ENCODE data around the gene CNNM1. TPM values are rescaled to one million over a fixed set of nuclear protein-coding genes. Genes with fewer than 3 reads are reported as not detected.

The CNNM1 gene
- total and polyA plus RNA-seq, 2 donors from 2014 or later, result 0.49 to 0.85 TPM

DNA sequence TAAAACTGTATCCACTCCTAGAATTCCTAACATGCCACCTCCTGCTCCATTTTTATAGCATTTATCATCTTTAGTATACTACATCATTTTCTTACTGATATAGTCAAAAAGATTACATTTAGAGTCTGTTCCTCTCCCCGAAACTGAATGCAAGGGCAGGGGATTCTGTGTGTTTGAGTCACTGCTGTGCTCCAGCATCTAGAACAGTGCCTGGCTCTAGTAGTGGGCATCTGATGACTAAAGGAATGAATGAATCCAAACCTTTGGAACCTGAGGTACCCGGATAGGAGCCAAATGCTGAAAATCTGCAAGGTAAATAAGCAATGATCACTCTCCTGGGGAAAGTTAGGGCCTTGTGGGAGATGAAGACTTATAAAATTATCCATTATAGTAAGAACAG is 82.4 kb downstream of the CNNM1 start:
- H3K4me3 ChIP-seq (ENCODE audit: low read length in 3 of 3), result no peak overlapping the region
- intact Hi-C loops (cut with DNase I), result no loop called here
- TF ChIP-seq CTCF (IDR thresholded peaks at IDR 0.05; ENCODE audit: borderline replicate concordance, extremely low read depth, insufficient read depth), result no peak
- no peak for DNase-seq
- no peak for FAIRE-seq
- H3K27ac ChIP-seq (ENCODE audit: low read depth in 2 of 2, low read length in 2 of 2), result peak overlapping the region in 1 of 2 donors; percentile 5
- peaks cover 0 to 12% (median 4%) of the 10 kb centered on the region in 3 donors for H3K4me1 ChIP-seq (ENCODE audit: control insufficient read depth in 2 of 3, insufficient read depth in 2 of 3, low read depth in 1 of 3, low read length in 3 of 3)
- no peaks in the 10 kb centered on the region for H3K27me3 ChIP-seq (ENCODE audit: control insufficient read depth, insufficient read depth, low read length)
- H3K9ac ChIP-seq (ENCODE audit: low read length in 3 of 3), result no peak overlapping the region
- H3K36me3 ChIP-seq (ENCODE audit: control insufficient read depth in 2 of 3, insufficient read depth in 3 of 3, low read length in 3 of 3), result peaks cover 0 to 8% (median 6%) of the 10 kb centered on the region in 3 donors
- no peaks in the 10 kb centered on the region for H3K9me3 ChIP-seq (ENCODE audit: control insufficient read depth in 2 of 3, insufficient read depth in 1 of 3, low read length in 3 of 3)

DNA sequence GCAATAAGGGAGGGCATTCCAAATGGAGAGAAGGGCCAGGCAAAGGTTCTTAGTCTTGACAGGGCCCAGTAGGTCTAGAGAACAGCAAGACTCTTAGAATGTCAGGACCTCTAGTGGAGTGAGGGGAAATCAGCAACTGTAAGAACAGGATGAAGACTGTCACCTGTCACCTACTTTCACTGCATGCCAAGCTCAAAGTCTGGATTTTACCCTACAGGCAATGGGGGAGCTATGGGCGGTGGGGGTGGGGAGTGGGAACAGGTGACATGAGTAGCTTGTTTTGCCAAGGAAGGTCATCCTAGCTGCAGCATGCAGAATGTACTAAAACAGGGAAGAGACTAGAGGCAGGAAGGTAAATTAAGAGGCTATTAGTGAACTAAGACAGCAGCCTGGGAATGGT is 82.9 kb downstream of the CNNM1 start:
- Histone ChIP-seq H3K36me3 (ENCODE audit: control insufficient read depth in 2 of 3, insufficient read depth in 3 of 3, low read length in 3 of 3) (peaks cover 0 to 8% (median 1%) of the 10 kb centered on the region in 3 donors), H3K9me3 (ENCODE audit: control insufficient read depth in 2 of 3, insufficient read depth in 1 of 3, low read length in 3 of 3) (no peaks in the 10 kb centered on the region), H3K27me3 (ENCODE audit: control insufficient read depth, insufficient read depth, low read length) (no peaks in the 10 kb centered on the region), H3K9ac (ENCODE audit: low read length in 3 of 3) (no peak overlapping the region), H3K4me1 (ENCODE audit: control insufficient read depth in 2 of 3, insufficient read depth in 2 of 3, low read depth in 1 of 3, low read length in 3 of 3) (peaks cover 0 to 12% (median 4%) of the 10 kb centered on the region in 3 donors), H3K27ac (ENCODE audit: low read depth in 2 of 2, low read length in 2 of 2) (peak overlapping the region in 1 of 2 donors; percentile 28), H3K4me3 (ENCODE audit: low read length in 3 of 3) (no peak overlapping the region)
- FAIRE-seq, result no peak
- TF ChIP-seq CTCF (IDR thresholded peaks at IDR 0.05; ENCODE audit: borderline replicate concordance, extremely low read depth, insufficient read depth), result no peak
- DNase-seq, result peak in 1 of 5 donors; percentile 8
- intact Hi-C loops (cut with DNase I), result no loop called here

DNA sequence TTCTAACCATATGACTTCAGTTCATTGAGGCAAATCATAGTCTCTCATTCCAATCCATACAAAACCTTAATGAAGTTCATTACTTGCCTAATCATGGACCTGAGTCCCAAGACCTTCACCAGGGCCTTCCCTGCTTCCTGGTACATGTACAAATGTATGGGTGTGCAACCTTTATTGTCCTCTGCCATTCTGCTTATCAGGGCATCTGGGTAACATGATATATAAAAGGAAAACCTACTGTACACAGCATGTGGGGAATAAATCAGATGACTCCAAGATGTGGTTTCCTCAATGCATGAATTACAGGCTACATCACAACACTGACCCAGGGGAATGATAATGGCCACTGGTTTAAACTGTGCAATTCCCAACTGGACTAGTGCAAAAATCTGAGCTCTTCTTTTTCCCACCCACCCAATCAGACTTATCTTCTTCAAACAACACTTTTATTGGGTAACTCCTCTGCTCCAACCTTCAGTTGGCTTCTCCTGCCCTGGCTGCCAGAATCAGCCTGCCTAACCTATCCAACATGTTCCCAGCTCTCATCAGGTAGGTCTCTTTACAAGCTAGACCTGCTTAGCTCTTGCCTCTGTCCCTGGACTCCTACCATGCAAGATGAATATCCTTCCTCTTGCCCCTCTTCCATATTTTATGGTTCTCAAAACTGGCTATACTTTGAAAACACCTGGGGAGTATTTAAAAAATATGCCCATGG is 89.9 kb downstream of the CNNM1 start:
- no peak for TF ChIP-seq CTCF (IDR thresholded peaks at IDR 0.05; ENCODE audit: borderline replicate concordance, extremely low read depth, insufficient read depth)
- no peak for DNase-seq
- no peak overlapping the region for H3K27ac ChIP-seq (ENCODE audit: low read depth in 2 of 2, low read length in 2 of 2)
- FAIRE-seq, result no peak
- intact Hi-C loops (cut with DNase I), result no loop called here
- H3K27me3 ChIP-seq (ENCODE audit: control insufficient read depth, insufficient read depth, low read length), result no peaks in the 10 kb centered on the region
- H3K36me3 ChIP-seq (ENCODE audit: control insufficient read depth in 2 of 3, insufficient read depth in 3 of 3, low read length in 3 of 3), result peaks cover 2 to 21% (median 14%) of the 10 kb centered on the region in 3 donors
- H3K9ac ChIP-seq (ENCODE audit: low read length in 3 of 3), result no peak overlapping the region
- H3K4me1 ChIP-seq (ENCODE audit: control insufficient read depth in 2 of 3, insufficient read depth in 2 of 3, low read depth in 1 of 3, low read length in 3 of 3), result no peaks in the 10 kb centered on the region
- no peak overlapping the region for H3K4me3 ChIP-seq (ENCODE audit: low read length in 3 of 3)
- no peaks in the 10 kb centered on the region for H3K9me3 ChIP-seq (ENCODE audit: control insufficient read depth in 2 of 3, insufficient read depth in 1 of 3, low read length in 3 of 3)

Measured in kidney (tissue), 14 donors.